ENCODE data around the gene SPC25.
"Not testable (repeated sequence)": the region's sequence is repeated elsewhere in the genome, so short reads cannot be mapped to it uniquely, and the experiment has no call there.

SPC25 gene

GRCh38 chr2:168901003-168901402 lies 10.8 kb upstream of the SPC25 start, which contains the start of gene G6PC2:
G6PC2 (plus strand) TSS chr2:168901291; CDS start chr2:168901332, 41 bp downstream.
- no peak for DNase-seq (ENCODE audit: low read depth)

GRCh38 chr2:168897449-168897848 lies 7.2 kb upstream of the SPC25 start:
- DNase-seq (ENCODE audit: low read depth) = no peak

DNA sequence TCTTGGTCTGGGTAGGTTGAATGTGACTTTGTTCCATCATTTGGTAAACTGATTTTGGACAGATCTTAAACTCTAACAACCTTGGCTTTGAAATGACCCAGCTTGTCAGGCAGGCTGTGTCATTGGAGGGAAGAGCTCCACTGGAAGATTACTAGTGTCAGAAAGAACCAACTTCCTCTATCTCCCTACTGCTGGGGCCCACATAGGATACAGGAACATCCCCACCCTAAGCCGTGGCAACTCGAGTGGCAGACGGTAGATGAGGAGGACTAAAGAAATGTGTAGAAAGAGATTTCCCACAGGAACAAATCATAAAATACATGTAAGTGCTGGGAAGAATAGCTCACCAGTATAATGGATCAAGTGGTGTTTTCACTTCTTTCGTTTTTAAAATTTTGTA lies 6.6 kb upstream of the SPC25 start:
- no peak for DNase-seq (ENCODE audit: low read depth)

DNA sequence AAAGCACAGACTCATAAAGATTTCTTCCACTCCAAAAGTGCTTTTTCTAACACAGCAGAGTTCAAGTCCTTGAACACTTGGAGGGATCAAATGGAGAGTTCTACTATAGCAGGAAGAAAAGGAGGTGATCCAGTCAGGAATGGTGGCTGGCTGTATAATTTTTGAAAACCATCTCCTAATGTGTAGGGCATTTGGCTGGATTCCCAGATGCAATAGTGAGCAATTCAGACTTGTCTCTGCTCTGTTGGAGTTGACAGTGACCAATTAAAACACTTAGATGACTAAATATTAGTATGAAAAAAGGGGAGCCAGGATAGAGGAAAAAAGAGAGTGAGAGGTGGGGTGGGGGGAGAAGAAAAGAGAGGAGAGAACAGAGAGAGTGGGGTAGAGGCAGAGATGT lies 5.5 kb upstream of the SPC25 start:
- peak; percentile 7 for DNase-seq (ENCODE audit: low read depth)

- DNase-seq (ENCODE audit: low read depth) = no peak
Observed at GRCh38 chr2:168894720-168895119, 4.5 kb upstream of the SPC25 start.

GRCh38 chr2:168894101-168894500 lies 3.9 kb upstream of the SPC25 start:
- DNase-seq (ENCODE audit: low read depth) = no peak

DNA sequence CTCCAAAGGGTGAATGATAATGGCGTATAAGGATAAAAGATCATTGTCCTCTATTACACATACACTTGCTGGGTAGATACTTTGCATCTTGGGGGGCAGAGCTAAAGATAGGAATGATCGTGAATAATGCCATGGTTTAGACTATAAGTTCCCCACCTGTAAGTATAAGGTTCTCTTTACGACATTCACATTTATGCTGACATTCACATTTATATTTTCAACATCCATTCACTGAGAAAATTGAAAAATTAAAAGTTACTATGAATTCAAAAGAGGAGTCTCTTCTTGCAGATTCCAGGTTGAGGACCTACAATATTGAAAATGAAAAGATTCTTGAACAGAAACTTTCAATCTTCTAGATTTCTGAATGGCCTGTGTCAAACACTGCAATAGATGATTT lies 2.1 kb upstream of the SPC25 start:
- no peak for DNase-seq (ENCODE audit: low read depth)

DNA sequence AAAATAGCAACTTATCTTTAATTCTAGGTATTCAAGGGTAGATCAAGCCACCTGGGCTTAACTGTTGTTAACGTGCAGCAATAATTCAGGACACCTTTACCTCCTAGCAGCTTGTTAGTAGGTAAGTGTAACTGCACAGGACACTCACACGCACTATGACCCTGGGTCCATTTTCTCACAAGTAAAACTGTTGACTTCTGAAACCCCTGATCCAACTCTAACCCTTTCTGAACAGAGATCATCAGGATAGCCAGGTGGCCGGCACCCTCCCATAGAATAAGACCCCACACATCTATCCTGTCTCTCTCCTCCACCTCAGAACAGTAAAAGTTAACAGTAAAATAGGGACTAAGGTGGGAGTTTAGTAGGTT lies 610 bp downstream of the SPC25 start:
- no peak for DNase-seq (ENCODE audit: low read depth)

DNA sequence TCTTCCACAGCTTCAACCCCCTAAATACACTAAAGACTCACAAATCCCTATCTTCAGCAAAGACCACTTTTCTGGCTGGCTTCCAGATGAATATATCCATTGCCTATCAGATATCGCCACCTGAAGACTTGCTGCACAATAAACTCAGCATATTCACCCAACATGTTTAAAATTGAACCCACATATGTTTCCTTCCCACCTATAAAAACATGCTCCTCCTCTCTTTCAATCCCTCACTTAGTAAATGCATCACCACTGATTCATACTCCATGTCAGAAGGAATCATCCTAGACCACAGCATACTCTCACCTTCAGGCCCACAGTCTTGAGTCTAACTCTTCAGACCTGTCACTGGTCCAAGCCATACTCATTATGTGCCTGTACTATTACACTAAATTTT lies 5.3 kb downstream of the SPC25 start:
- DNase-seq (ENCODE audit: low read depth) = no peak

DNA sequence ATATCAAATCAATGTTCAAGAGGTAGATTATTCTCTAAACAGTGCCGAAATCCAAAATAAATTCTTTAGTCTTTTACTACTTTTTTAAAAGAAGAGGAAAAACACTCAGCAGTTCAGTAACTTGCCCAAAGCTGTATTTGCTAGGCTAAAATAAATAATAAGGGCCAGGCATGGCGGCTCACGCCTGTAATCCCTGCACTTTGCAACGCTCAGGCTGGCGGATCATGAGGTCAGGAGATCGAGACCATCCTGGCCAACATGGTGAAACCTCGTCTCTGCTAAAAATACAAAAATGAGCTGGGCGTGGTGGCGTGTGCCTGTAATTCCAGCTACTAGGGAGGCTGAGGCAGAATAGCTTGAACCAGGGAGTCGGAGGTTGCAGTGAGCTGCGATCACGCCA lies 8.1 kb downstream of the SPC25 start:
- not testable (repeated sequence) for DNase-seq (ENCODE audit: low read depth)

DNA sequence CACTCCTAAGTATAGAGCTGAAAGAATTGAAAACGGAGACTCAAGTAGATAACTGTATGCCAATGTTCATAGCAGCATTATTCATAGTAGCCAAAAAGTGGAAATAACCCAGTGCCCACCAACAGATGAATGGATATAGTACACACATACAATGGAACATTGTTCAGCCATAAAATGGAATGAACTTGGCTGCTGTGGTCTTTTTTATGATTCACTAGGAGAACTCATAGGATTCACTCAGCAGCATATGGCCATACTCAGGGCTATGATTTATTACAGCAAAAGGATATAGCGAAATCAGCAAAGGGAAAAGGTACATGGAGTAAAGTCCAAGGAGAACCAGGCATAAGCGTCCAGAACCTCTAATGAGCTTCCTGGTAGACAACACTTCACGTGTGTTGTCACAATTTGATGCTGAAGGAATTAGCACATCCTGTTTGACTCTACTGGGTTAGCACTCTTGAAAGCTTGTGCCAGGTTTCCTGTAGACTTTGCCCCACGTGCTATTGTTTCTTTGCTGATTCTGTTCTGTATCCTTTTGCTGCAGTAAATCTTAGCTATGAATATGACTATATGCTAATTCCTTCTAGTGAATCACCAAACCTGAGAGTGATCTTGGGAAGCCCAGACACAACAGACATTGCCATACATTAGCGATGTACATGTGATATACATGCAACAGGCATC lies 15.7 kb downstream of the SPC25 start:
- DNase-seq (ENCODE audit: low read depth) = no peak

GRCh38 chr2:168870824-168871223 lies 19.4 kb downstream of the SPC25 start:
- not testable (repeated sequence) for DNase-seq (ENCODE audit: low read depth)

DNA sequence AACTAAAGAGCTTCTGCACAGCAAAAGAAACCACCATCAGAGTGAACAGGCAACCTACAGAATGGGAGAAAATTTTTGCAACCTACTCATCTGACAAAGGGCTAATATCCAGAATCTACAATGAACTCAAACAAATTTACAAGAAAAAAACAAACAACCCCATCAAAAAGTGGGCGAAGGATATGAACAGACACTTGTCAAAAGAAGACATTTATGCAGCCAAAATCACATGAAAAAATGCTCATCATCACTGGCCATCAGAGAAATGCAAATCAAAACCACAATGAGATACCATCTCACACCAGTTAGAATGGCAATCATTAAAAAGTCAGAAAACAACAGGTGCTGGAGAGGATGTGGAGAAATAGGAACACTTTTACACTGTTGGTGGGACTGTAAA lies 19.9 kb downstream of the SPC25 start:
- DNase-seq (ENCODE audit: low read depth) = not testable (repeated sequence)

GRCh38 chr2:168867164-168867563 lies 23.1 kb downstream of the SPC25 start:
- DNase-seq (ENCODE audit: low read depth) = not testable (repeated sequence)

DNA sequence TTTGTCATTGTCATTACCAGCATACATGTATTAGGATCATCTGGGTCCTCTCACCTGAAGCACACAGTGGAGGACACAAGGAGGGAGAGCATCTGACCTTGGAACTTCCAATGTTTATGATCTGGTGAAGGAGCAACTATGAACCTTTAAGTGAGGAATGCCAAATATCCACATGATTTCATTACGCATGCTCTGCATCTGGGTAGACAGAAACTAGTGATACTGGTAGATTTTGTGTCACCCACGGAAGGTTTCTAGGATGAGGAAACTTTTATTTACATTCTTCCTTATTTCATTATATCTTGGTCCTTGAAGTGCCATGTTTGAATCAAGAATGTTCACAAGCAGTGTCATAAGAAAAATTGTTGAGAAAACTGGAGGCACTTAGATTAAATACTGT lies 32.1 kb downstream of the SPC25 start:
- no peak for DNase-seq (ENCODE audit: low read depth)

- no peak for DNase-seq (ENCODE audit: low read depth)
Observed at GRCh38 chr2:168855601-168856000, 34.6 kb downstream of the SPC25 start.

GRCh38 chr2:168854651-168855050 lies 35.6 kb downstream of the SPC25 start:
- no peak for DNase-seq (ENCODE audit: low read depth)

DNA sequence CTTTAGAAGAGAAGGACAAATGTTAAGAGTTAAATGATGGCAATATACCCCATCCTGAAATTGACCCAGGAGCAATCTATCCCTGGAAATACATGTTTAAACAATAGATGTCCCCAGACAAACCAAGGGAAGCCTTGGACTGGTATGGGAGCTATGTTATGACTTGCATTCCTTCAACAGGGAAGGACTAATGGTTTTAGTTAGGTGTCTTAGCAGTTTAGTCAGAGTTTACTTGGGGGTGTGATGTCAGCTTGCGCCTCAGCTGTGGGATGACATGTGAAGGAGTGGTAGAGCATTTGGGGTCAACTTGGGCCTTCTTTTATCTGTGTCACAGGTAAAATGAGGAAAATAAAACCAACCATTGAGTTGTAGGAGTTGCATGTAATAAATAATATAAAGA lies 36.8 kb downstream of the SPC25 start:
- no peak for DNase-seq (ENCODE audit: low read depth)

- DNase-seq (ENCODE audit: low read depth) = no peak
Observed at GRCh38 chr2:168852481-168852880, 37.7 kb downstream of the SPC25 start.

DNA sequence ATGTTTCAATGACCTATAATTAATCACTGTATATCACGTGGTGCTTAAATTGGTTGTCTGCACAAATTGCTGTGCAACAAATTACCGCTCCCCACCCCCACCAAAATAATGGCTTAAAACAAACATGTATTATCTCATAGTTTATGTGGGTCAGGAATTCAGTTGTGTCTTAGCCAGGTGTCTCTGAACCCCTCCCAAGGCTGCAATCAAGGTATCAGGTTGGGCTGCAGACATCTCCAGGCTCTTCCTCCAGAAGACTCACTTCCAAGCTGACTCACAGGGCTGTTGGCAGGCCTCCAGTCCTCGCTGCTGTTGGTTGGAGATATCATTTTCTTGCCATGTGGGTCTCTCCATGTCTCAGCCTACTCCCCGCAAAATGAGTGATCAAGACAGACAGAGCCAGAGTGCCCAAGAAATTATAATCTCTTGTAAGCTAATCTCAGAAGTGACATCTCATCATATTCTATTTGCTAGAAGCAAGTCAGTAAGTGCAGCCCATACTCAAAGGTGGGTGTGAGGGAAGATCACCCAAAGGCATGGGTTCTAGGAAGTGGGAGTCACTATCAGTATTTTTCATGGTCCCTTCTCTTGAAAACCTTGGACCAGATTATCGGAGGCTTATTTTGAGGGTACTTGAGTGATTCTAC lies 38.4 kb downstream of the SPC25 start:
- peak; percentile 44 for DNase-seq (ENCODE audit: low read depth)

GRCh38 chr2:168850846-168851245 lies 39.4 kb downstream of the SPC25 start:
- DNase-seq (ENCODE audit: low read depth) = no peak

DNA sequence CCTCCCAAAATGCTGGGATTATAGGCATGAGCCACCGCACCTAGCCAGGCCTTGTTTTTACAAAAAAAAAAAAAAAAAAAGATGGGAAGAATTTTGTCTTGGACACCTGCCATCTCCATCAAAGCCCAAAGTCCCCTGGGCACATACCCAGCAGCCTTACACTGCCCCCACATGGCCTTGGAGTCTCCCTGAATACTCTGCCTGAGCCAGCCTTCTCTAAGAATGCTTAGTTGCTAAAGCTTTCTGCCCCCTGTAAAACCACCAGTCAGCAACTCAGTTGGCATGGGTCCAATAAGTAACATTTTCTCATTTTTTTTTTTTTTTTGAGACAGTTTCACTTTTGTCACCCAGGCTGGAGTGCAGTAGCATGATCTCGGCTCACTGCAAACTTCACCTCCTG lies 40.6 kb downstream of the SPC25 start:
- DNase-seq (ENCODE audit: low read depth) = no peak

GRCh38 chr2:168848225-168848624 lies 42.0 kb downstream of the SPC25 start:
- no peak for DNase-seq (ENCODE audit: low read depth)

- DNase-seq (ENCODE audit: low read depth) = no peak
Observed at GRCh38 chr2:168843253-168843652, 47.0 kb downstream of the SPC25 start.
